Activated naive CD4-positive, alpha-beta T cell treated with anti-CD3 and anti-CD28 coated beads for 36 hours (primary cell): ENCODE data around the gene RNF31. TPM values are rescaled to one million over a fixed set of nuclear protein-coding genes. Genes with fewer than 3 reads are reported as not detected.

ENCODE experiments used
- CTCF ChIA-PET: fragments of 350-600 bp; sonication (Branson Sonifier 250); formaldehyde crosslinking; loops from one replicate; lab custom pipeline; 2021; ENCODE audit warnings: antibody characterized with exemption; lab: Charles Lee
- DNase-seq: peaks from one replicate; pipeline ENCODE4 v3.0.0-alpha.2; 2020
- H3K27ac Mint-ChIP-seq: one replicate; pipeline ENCODE4 v1.8.0; 2021; ENCODE audit warnings: mild to moderate bottlenecking, mixed read lengths
- H3K27me3 Mint-ChIP-seq: one replicate; pipeline ENCODE4 v1.8.0; 2021; ENCODE audit warnings: low read depth, mixed read lengths
- H3K36me3 Mint-ChIP-seq: one replicate; pipeline ENCODE4 v1.8.0; 2021; ENCODE audit warnings: low read depth, mixed read lengths
- H3K4me1 Mint-ChIP-seq: one replicate; pipeline ENCODE4 v1.8.0; 2021; ENCODE audit warnings: low read depth, mixed read lengths
- H3K4me3 Mint-ChIP-seq: one replicate; pipeline ENCODE4 v1.8.0; 2021; ENCODE audit warnings: mild to moderate bottlenecking, moderate library complexity, mixed read lengths
- H3K9me3 Mint-ChIP-seq: one replicate; pipeline ENCODE4 v1.8.0; 2021; ENCODE audit warnings: mixed read lengths
- intact Hi-C: fragments of 100-400 bp; cut with micrococcal nuclease; formaldehyde crosslinking; loops from one replicate; pipeline ENCODE4 v1.15.1; 2023
- total RNA-seq, 2 experiments: library from RNA; stranded (reverse); gene quantifications; one replicate each; pipeline ENCODE4 v1.2.3, GENCODE V29; 2021

The RNF31 gene
- total RNA-seq, 2 experiments from 2014 or later, result 51.1 to 53.8 TPM

DNA sequence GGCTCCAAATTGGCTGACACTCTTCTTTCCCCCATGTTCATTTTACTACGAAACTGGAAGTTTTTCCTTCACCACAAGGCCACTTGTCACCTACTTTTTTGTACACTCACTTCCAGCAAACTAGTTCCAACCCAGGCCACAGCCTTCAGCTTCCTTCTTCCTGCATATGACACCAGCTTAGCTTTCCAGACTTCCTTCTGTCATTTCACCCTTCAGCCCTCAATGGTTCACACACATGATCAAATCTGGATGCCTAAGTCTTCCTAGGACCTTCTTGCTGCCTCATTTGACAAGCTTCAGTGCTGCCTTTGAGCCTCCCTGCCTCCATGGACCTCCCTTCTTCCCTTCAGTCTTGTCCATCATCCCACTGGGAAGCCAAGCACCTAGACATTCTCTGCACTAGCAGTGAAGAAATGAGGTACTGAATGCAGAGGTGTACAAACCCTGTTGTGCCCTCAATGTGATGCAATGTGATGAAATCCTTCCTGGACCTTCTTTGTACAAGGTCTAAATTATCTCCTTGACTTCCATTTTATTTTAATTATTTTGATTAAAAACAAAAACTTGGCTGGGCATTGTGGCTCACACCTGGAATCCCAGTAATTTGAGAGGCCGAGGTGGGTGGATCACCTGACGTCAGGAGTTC lies 20.3 kb downstream of the RNF31 start:
- intact Hi-C loops, result no loop called here
- H3K27ac Mint-ChIP-seq, result peak overlapping the region; percentile 46
- H3K9me3 Mint-ChIP-seq, result no peaks in the 10 kb centered on the region
- H3K27me3 Mint-ChIP-seq, result no peaks in the 10 kb centered on the region
- no peak overlapping the region for H3K4me3 Mint-ChIP-seq
- H3K4me1 Mint-ChIP-seq, result peaks cover 50% of the 10 kb centered on the region
- H3K36me3 Mint-ChIP-seq, result peaks cover 47% of the 10 kb centered on the region
- CTCF ChIA-PET, result no interaction called here
- DNase-seq, result no peak

DNA sequence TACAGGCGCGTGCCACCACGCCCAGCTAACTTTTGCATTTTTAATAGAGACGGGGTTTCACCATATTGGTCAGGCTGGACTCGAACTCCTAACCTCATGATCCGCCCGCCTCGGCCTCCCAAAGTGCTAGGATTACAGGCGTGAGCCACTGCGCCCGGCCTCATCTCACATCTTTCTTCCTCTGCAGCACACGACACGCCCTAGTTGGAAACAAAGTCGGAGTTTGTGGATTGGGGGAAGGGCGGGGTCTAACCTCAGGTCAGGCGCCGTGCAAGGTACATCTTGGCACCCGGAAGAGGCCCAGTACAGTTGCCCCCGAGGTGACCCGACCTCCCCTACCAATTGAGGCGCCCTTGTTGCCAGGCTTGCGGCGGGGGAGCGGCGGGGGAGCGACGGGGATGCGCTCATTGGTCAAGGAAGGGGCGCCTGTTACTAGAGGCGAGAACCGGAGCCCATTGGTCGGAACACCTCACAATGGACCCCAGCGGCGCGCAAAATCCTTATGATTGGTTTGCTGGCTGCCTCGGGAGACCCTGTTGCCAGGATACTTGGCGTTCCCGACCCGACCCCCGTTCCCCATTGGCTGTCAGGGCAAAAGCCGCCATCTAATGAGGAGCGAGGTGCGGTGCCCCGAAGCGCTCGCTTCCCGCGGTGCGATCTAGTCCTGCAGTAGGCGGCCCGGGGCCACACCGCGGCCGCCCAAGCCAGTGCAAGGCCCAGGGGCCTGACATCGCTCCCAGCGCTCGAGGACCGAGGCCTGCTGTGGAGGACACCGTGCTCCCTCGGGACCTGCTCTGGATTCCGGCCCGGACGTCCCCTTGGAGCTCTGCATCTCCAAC lies 24.3 kb downstream of the RNF31 start, which contains the start of gene REC8:
TSS of gene REC8 (plus strand) at position 659 of the 839 bp plus-strand sequence. CDS start 473 bp downstream, outside the sequence.
- peak within 1 kb of the TSS; percentile 70 for H3K4me3 Mint-ChIP-seq
- DNase-seq, result peak; percentile 72
- peaks cover 20% of the 10 kb centered on the region for H3K36me3 Mint-ChIP-seq
- H3K27me3 Mint-ChIP-seq, result no peaks in the 10 kb centered on the region
- intact Hi-C loops, result loop anchor here (1.0 kb wide), 1 partner anchor 17 kb away; the partner anchor contains the start of gene IPO4
- H3K9me3 Mint-ChIP-seq, result no peaks in the 10 kb centered on the region
- CTCF ChIA-PET, result interaction anchor here (0.6 to 1.7 kb wide), 2 partner anchors 10 to 258 kb away, joined by 4 to 5 read pairs; no protein-coding TSS in a partner anchor
- peak within 1 kb of the TSS; percentile 75 for H3K27ac Mint-ChIP-seq
- H3K4me1 Mint-ChIP-seq, result peaks cover 22% of the 10 kb centered on the region

DNA sequence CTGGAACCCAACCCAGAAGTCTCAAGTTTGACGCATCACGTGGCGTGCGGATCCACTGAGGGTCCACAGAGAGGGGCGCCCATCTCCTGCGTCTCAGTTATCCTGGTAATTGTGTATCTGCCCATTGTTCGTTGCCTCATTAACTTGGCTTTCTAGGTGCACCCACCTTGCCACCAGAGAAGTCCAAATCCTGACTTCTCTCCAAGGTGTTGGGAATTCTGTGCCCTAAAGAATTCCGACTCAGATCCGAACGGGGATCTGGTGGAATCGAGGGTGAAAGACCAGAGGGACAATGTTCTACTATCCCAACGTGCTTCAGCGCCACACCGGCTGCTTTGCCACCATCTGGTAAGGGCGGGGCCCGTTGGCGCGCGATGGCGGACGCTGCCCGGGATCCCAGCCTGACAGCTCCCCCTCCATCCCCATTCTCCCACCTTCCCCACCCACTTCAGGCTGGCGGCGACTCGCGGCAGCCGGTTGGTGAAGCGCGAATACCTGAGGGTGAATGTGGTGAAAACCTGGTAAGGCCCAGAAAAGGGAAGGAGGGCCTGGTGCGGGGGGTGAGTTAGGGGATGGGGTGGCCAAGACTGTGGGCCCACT lies 25.1 kb downstream of the RNF31 start:
- DNase-seq, result no peak
- H3K36me3 Mint-ChIP-seq, result peaks cover 18% of the 10 kb centered on the region
- no peaks in the 10 kb centered on the region for H3K27me3 Mint-ChIP-seq
- H3K27ac Mint-ChIP-seq, result no peak overlapping the region
- CTCF ChIA-PET, result interaction anchor here (1.5 kb wide), 1 partner anchor 11 kb away, joined by 9 read pairs; the partner anchor contains the start of gene IRF9
- peak overlapping the region; percentile 70 for H3K4me3 Mint-ChIP-seq
- intact Hi-C loops, result loop anchor here (1.0 kb wide), 1 partner anchor 16 kb away; the partner anchor contains the start of gene IPO4
- H3K9me3 Mint-ChIP-seq, result no peaks in the 10 kb centered on the region
- H3K4me1 Mint-ChIP-seq, result peaks cover 18% of the 10 kb centered on the region

DNA sequence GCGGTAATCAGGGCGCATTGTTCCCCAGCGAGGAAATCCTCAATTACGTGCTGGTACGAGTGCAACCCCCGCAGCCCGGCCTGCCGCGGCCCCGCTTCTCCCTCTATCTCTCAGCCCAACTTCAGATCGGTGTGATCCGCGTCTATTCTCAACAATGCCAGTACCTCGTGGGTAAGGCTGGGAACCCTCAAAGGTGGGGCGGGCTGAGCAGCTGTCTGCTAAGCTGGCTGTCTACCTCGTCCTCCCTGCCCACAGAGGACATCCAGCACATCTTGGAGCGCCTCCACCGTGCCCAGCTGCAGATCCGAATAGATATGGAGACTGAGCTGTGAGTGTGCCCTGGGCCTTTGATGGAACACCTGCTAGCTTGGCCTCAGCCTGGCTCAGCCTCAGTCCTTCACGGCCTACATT lies 25.6 kb downstream of the RNF31 start:
- peaks cover 18% of the 10 kb centered on the region for H3K36me3 Mint-ChIP-seq
- no peak overlapping the region for H3K27ac Mint-ChIP-seq
- H3K9me3 Mint-ChIP-seq, result no peaks in the 10 kb centered on the region
- no peak for DNase-seq
- no peak overlapping the region for H3K4me3 Mint-ChIP-seq
- intact Hi-C loops, result loop anchor here (1.0 kb wide), 1 partner anchor 15 kb away; the partner anchor contains the start of gene IPO4
- peaks cover 14% of the 10 kb centered on the region for H3K4me1 Mint-ChIP-seq
- CTCF ChIA-PET, result interaction anchor here (0.6 to 1.5 kb wide), 2 partner anchors 11 to 102 kb away, joined by 3 to 9 read pairs; partner anchors contain the start of gene IRF9
- no peaks in the 10 kb centered on the region for H3K27me3 Mint-ChIP-seq

DNA sequence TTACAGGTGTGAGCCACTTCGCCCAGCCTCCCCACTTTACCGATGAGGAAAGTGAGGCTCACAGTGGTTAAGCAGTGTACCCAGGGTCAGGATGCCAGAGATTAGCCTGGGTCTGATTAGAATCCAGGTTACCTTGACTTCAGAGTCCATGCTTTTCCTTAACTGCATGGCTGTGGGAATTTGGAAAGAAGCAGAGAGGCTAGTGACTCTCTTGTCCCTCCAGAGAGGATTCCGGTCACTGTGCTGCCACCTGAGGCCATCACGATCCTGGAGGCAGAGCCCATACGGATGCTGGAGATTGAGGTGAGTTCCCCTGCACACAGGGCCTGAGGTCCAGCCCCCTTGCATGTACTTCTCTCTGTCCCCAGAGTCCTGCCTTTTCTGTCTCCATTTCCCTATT lies 29.3 kb downstream of the RNF31 start:
- Mint-ChIP-seq H3K36me3 (peaks cover 11% of the 10 kb centered on the region), H3K27me3 (no peaks in the 10 kb centered on the region), H3K9me3 (no peaks in the 10 kb centered on the region), H3K4me3 (no peak overlapping the region), H3K4me1 (peaks cover under 1% of the 10 kb centered on the region), H3K27ac (no peak overlapping the region)
- intact Hi-C loops, result no loop called here
- no peak for DNase-seq
- CTCF ChIA-PET, result interaction anchor here (0.6 kb wide), 1 partner anchor 68 kb away, joined by 3 read pairs; no protein-coding TSS in a partner anchor

DNA sequence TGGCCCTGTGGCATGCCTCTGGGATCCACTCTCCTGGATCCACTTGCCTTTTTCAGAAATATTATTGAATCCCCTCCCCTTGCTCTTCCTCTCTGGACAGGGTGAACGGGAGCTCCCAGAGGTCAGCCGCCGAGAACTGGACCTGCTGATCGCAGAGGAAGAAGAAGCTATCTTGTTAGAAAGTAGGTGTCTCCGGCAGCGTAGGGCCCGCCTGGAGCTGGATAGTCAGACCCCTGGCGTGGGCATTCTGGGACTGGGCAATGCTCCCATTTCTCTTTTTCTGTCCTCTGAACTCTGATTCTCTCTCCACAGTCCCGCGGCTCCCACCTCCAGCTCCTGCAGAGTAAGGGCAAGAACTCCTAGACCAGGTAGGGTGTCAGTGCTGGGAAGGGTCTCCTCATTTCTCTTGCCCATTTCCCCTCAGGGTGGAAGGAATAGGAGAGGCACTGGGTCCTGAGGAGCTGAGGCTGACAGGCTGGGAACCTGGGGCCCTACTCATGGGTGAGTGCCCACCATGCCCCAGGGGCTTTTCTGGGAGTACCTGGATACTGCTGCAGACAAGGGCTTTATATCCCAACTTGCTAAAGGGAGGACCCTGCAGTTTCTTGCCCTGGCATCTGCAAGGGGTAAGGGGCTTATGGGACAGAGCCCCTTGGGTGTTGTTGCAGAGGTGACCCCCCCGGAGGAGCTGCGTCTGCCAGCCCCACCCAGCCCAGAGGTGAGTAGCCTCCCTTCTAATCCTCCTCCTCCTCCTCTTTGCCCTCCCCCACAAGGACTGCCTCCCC lies 29.9 kb downstream of the RNF31 start:
- Mint-ChIP-seq H3K36me3 (peaks cover 14% of the 10 kb centered on the region), H3K4me1 (no peaks in the 10 kb centered on the region), H3K9me3 (no peaks in the 10 kb centered on the region), H3K27ac (no peak overlapping the region), H3K4me3 (no peak overlapping the region), H3K27me3 (no peaks in the 10 kb centered on the region)
- intact Hi-C loops, result no loop called here
- no peak for DNase-seq
- CTCF ChIA-PET, result no interaction called here

DNA sequence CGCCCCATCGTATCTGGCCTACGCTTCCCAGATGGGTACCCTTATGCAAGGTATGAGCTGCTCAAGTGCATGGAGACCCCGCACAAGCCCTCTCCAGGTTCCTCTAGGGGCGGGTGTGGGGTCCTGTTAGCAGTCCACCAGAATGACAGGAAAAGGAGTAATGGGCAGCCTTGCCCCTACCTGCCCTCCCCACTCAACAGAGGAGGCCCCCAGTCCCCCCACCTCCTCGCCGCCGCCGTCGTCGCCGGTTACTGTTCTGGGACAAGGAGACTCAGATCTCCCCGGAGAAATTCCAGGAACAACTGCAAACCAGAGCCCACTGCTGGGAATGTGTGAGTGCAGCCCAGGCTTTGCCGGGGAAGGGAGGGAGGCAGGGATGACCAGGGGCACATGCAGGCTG lies 30.6 kb downstream of the RNF31 start:
- no peaks in the 10 kb centered on the region for H3K9me3 Mint-ChIP-seq
- intact Hi-C loops, result no loop called here
- CTCF ChIA-PET, result no interaction called here
- DNase-seq, result no peak
- no peaks in the 10 kb centered on the region for H3K4me1 Mint-ChIP-seq
- H3K27me3 Mint-ChIP-seq, result no peaks in the 10 kb centered on the region
- H3K4me3 Mint-ChIP-seq, result no peak overlapping the region
- no peak overlapping the region for H3K27ac Mint-ChIP-seq
- H3K36me3 Mint-ChIP-seq, result peaks cover 18% of the 10 kb centered on the region

DNA sequence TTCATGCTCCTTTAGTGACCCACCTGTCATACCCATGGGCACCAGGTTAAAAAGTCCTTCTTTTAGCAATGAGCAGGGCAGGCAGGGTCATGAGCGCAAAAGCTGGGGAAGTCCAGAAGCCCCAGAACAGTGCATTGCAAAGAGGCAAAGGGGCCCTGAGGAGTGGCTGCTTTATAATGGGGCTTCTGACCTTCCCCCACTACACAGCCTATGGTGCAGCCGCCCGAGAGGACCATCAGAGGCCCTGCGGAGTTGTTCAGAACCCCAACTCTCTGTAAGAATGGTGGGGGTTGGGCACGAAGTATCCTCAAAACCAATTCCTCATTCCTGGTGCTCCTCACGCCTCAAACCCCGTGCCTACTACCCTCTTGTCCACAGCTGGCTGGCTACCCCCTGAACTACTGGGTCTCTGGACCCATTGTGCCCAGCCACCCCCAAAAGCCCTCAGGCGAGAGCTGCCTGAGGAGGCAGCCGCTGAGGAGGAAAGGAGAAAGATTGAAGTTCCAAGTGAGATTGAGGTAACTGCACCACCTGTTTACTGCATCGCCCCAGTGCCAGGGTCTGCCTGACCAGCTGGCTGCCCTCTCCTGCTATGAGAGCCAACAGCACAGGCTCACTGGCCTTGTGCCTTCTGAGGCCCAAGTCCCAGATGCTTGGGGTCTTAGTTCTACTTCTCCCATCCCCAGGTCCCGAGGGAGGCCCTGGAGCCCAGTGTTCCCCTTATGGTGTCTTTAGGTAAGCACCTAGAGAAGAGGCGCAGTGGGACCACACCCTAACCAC lies 31.3 kb downstream of the RNF31 start:
- Mint-ChIP-seq H3K4me3 (no peak overlapping the region), H3K36me3 (peaks cover 20% of the 10 kb centered on the region), H3K27ac (no peak overlapping the region), H3K4me1 (no peaks in the 10 kb centered on the region), H3K9me3 (no peaks in the 10 kb centered on the region), H3K27me3 (no peaks in the 10 kb centered on the region)
- CTCF ChIA-PET, result interaction anchor here (1.0 to 1.4 kb wide), 2 partner anchors 17 to 124 kb away, joined by 3 to 5 read pairs; partner anchors contain the start of gene IRF9
- DNase-seq, result no peak
- intact Hi-C loops, result no loop called here

DNA sequence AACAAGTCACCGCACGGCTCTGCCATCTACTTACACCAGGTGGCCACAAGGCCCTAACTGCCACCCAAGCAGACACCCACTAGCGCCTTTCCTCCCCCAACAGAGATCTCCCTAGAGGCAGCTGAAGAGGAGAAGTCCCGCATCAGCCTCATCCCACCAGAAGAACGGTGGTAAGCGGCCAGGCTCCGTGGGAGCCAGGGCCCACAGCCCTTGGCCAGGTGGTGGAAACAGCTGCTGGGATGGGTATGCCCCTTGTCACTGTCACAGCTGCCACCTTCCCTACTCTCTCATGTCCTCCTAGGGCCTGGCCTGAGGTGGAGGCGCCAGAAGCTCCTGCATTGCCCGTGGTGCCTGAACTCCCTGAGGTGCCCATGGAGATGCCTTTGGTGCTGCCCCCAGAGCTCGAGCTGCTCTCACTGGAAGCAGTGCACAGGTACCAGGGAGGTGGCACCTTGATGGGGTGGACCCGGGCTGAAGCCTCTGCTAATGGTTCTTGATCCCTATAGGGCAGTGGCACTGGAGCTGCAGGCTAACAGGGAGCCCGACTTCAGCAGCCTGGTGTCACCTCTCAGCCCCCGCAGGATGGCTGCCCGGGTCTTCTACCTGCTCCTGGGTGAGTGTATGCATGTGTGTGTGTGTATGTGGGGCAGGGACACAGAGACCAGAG lies 32.1 kb downstream of the RNF31 start:
- CTCF ChIA-PET, result interaction anchor here (0.8 to 1.4 kb wide), 4 partner anchors 11 to 123 kb away, joined by 3 to 5 read pairs (median 3); partner anchors contain the start of gene IRF9
- intact Hi-C loops, result no loop called here

DNA sequence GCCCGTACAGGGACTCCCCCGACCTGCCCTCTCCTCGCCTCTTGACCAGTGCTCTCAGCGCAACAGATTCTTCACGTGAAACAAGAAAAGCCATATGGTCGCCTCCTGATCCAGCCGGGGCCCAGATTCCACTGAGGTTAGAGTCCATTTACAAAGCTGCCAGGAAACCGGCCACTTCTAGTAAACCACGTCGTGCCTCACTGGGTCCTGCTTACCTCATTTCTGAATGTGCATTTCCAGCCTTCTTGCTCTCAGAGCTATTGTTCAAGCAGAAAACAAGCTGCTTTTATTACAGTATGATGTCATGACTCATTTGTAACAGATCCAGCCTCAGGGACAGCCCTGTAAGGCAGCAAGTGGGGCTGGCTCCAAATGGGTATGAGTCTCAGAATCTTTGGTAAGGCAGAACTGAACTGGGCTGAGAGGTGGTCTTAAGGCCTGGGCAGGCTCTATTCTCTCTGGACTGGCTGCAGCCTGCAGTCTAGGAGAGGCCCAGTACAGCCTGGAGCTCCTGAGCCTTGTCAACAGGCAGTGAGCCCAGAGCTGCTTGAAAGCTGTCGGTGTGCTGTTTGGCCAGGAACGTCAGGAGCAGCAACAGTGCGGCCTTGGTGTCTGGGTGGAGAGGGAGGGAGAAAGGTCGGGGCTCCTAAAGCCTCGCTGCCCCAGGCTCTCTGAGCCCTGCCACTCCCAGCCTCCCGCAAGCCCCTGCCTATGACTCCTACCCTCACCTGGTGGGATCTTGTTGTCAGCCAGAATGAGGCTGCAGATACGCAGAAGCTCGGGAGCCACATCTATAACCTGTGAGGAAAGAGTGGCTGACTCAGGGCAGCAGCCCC lies 32.9 kb downstream of the RNF31 start:
- H3K27ac Mint-ChIP-seq, result peak overlapping the region; percentile 22
- H3K9me3 Mint-ChIP-seq, result no peaks in the 10 kb centered on the region
- DNase-seq, result no peak
- CTCF ChIA-PET, result interaction anchor here (0.8 to 1.4 kb wide), 5 partner anchors 10 to 122 kb away, joined by 3 to 5 read pairs (median 3); partner anchors contain the start of gene IRF9
- H3K27me3 Mint-ChIP-seq, result no peaks in the 10 kb centered on the region
- no peak overlapping the region for H3K4me3 Mint-ChIP-seq
- intact Hi-C loops, result no loop called here
- H3K36me3 Mint-ChIP-seq, result peaks cover 20% of the 10 kb centered on the region
- H3K4me1 Mint-ChIP-seq, result no peaks in the 10 kb centered on the region

More for the DNA sequence above, 32.1 kb downstream of the RNF31 start:
- H3K4me1 Mint-ChIP-seq, result no peaks in the 10 kb centered on the region
- peaks cover 20% of the 10 kb centered on the region for H3K36me3 Mint-ChIP-seq
- DNase-seq, result no peak
- no peak overlapping the region for H3K4me3 Mint-ChIP-seq
- H3K9me3 Mint-ChIP-seq, result no peaks in the 10 kb centered on the region
- H3K27ac Mint-ChIP-seq, result no peak overlapping the region
- H3K27me3 Mint-ChIP-seq, result no peaks in the 10 kb centered on the region
